Measurements from ENCODE around the gene FRMD5. TPM values are rescaled to one million over a fixed set of nuclear protein-coding genes. Genes with fewer than 3 reads are reported as not detected.

The FRMD5 gene
- total RNA-seq, 4 donors from 2014 or later, result 2.9 to 5.4 (median 3.8) TPM

GRCh38 chr15:43911235-43911781 is 283.8 kb downstream of the FRMD5 start:
- no peaks in the 10 kb centered on the region for H3K36me3 ChIP-seq
- peak in 1 of 2 donors; percentile 44 for DNase-seq (ENCODE audit: low spot score in 2 of 2)
- peak overlapping the region in 2 of 4 donors; percentile 72 to 85 for H3K27ac ChIP-seq
- no peak for TF ChIP-seq POLR2A (IDR thresholded peaks at IDR 0.05)
- TF ChIP-seq EP300 (IDR thresholded peaks at IDR 0.05), result no peak
- no peak for TF ChIP-seq CTCF (IDR thresholded peaks at IDR 0.05)
- WGBS, 2 donors, result 10 to 28% methylated on average over 4 of the region's 4 CpGs
- H3K4me3 ChIP-seq, result no peak overlapping the region
- H3K4me1 ChIP-seq, result peaks cover 0 to 53% (median 10%) of the 10 kb centered on the region in 4 donors
- no peaks in the 10 kb centered on the region for H3K9me3 ChIP-seq
- H3K27me3 ChIP-seq, result no peaks in the 10 kb centered on the region

GRCh38 chr15:43908516-43909050 is 286.5 kb downstream of the FRMD5 start:
- Histone ChIP-seq H3K27me3 (no peaks in the 10 kb centered on the region), H3K4me1 (peaks cover 0 to 37% (median 7%) of the 10 kb centered on the region in 4 donors), H3K9me3 (no peaks in the 10 kb centered on the region), H3K36me3 (peaks cover 0 to 8% (median 0%) of the 10 kb centered on the region in 3 donors), H3K4me3 (no peak overlapping the region), H3K27ac (peak overlapping the region in 2 of 4 donors; percentile 6 to 62)
- DNase-seq (ENCODE audit: low spot score in 2 of 2), result no peak
- WGBS, 2 donors, result 79 to 81% methylated on average over 4 of the region's 4 CpGs
- no peak for TF ChIP-seq EP300 (IDR thresholded peaks at IDR 0.05)
- TF ChIP-seq CTCF (IDR thresholded peaks at IDR 0.05), result no peak
- TF ChIP-seq POLR2A (IDR thresholded peaks at IDR 0.05), result no peak

- peaks cover 0 to 22% (median 4%) of the 10 kb centered on the region in 4 donors for H3K4me1 ChIP-seq
- TF ChIP-seq CTCF (IDR thresholded peaks at IDR 0.05) (no peak), POLR2A (IDR thresholded peaks at IDR 0.05) (no peak), EP300 (IDR thresholded peaks at IDR 0.05) (no peak)
- H3K27me3 ChIP-seq, result no peaks in the 10 kb centered on the region
- DNase-seq (ENCODE audit: low spot score in 2 of 2), result no peak
- 89 to 92% methylated on average over 7 of the region's 7 CpGs for WGBS, 2 donors
- H3K9me3 ChIP-seq, result no peaks in the 10 kb centered on the region
- H3K36me3 ChIP-seq, result peaks cover 0 to 8% (median 0%) of the 10 kb centered on the region in 3 donors
- H3K27ac ChIP-seq, result no peak overlapping the region
- H3K4me3 ChIP-seq, result no peak overlapping the region
These were observed 289.3 kb downstream of the FRMD5 start for GRCh38 chr15:43905755-43906154.

- Histone ChIP-seq H3K27me3 (no peaks in the 10 kb centered on the region), H3K4me1 (peaks cover 0 to 32% (median 8%) of the 10 kb centered on the region in 4 donors), H3K27ac (peak overlapping the region in 2 of 4 donors; percentile 5 to 36), H3K4me3 (no peak overlapping the region), H3K36me3 (peaks cover 0 to 8% (median 0%) of the 10 kb centered on the region in 3 donors), H3K9me3 (no peaks in the 10 kb centered on the region)
- DNase-seq (ENCODE audit: low spot score in 2 of 2), result peak in 1 of 2 donors; percentile 76
- WGBS, 2 donors, result 15 to 19% methylated on average over 8 of the region's 8 CpGs
- TF ChIP-seq POLR2A (IDR thresholded peaks at IDR 0.05), result no peak
- no peak for TF ChIP-seq EP300 (IDR thresholded peaks at IDR 0.05)
- TF ChIP-seq CTCF (IDR thresholded peaks at IDR 0.05), result peak; percentile 62 to 88 (median 84)
These were observed 291.2 kb downstream of the FRMD5 start for GRCh38 chr15:43903864-43904290.

- no peaks in the 10 kb centered on the region for H3K27me3 ChIP-seq
- H3K36me3 ChIP-seq, result peaks cover 0 to 8% (median 0%) of the 10 kb centered on the region in 3 donors
- DNase-seq (ENCODE audit: low spot score in 2 of 2), result no peak
- no peak overlapping the region for H3K4me3 ChIP-seq
- WGBS, 2 donors, result 57 to 58% methylated on average over 10 of the region's 10 CpGs
- TF ChIP-seq POLR2A (IDR thresholded peaks at IDR 0.05) (no peak), CTCF (IDR thresholded peaks at IDR 0.05) (no peak), EP300 (IDR thresholded peaks at IDR 0.05) (no peak)
- peaks cover 0 to 28% (median 8%) of the 10 kb centered on the region in 4 donors for H3K4me1 ChIP-seq
- no peaks in the 10 kb centered on the region for H3K9me3 ChIP-seq
- H3K27ac ChIP-seq, result peak overlapping the region in 2 of 4 donors; percentile 65 to 78
These were observed 293.6 kb downstream of the FRMD5 start for GRCh38 chr15:43901495-43901894.
